Activated effector memory CD4-positive, alpha-beta T cell treated with Interleukin-2 at 50 U/mL for 16 hours (primary cell): ENCODE results near the gene VEGFA.

Source experiments
- DNase-seq: peaks from one replicate; pipeline ENCODE4 v3.0.0-alpha.2; 2020

The VEGFA gene

GRCh38 chr6:43788301-43788700 lies 18.3 kb downstream of the VEGFA start:
- no peak for DNase-seq

- DNase-seq = no peak
Measured at GRCh38 chr6:43789447-43789846, 19.4 kb downstream of the VEGFA start.

GRCh38 chr6:43790031-43790430 lies 20.0 kb downstream of the VEGFA start:
- no peak for DNase-seq

- no peak for DNase-seq
Measured at GRCh38 chr6:43791745-43792422, 21.9 kb downstream of the VEGFA start.

- DNase-seq = no peak
Measured at GRCh38 chr6:43793154-43793874, 23.3 kb downstream of the VEGFA start.

- no peak for DNase-seq
Measured at GRCh38 chr6:43793875-43794242, 23.8 kb downstream of the VEGFA start.

- DNase-seq = no peak
Measured at GRCh38 chr6:43795421-43795820, 25.4 kb downstream of the VEGFA start.

GRCh38 chr6:43796168-43796567 lies 26.2 kb downstream of the VEGFA start:
- DNase-seq = no peak

- no peak for DNase-seq
Measured at GRCh38 chr6:43796903-43797890, 27.2 kb downstream of the VEGFA start.

- DNase-seq = no peak
Measured at GRCh38 chr6:43797919-43798318, 27.9 kb downstream of the VEGFA start.

- DNase-seq = no peak
Measured at GRCh38 chr6:43798688-43799444, 28.9 kb downstream of the VEGFA start.

GRCh38 chr6:43799551-43800297 lies 29.7 kb downstream of the VEGFA start:
- no peak for DNase-seq

- DNase-seq = no peak
Measured at GRCh38 chr6:43800298-43800623, 30.2 kb downstream of the VEGFA start.

GRCh38 chr6:43800746-43801494 lies 30.9 kb downstream of the VEGFA start:
- DNase-seq = no peak

GRCh38 chr6:43801495-43802181 lies 31.6 kb downstream of the VEGFA start:
- DNase-seq = no peak

- DNase-seq = no peak
Measured at GRCh38 chr6:43803055-43803782, 33.2 kb downstream of the VEGFA start.

GRCh38 chr6:43803783-43804549 lies 34.0 kb downstream of the VEGFA start:
- no peak for DNase-seq

GRCh38 chr6:43804550-43805223 lies 34.7 kb downstream of the VEGFA start:
- DNase-seq = no peak

GRCh38 chr6:43805699-43806042 lies 35.7 kb downstream of the VEGFA start:
- DNase-seq = no peak
